Progenitor cell of endocrine pancreas (in vitro differentiated cells): ENCODE data around the gene C1QTNF1. TPM values are rescaled to one million over a fixed set of nuclear protein-coding genes. Genes with fewer than 3 reads are reported as not detected.

Experiments used
- DNase-seq: peaks from one replicate; pipeline ENCODE4 v3.0.0; 2021; ENCODE audit warnings: low spot score; ENCODE audit not compliant: unreplicated experiment
- H3K27ac Mint-ChIP-seq: 2 replicates; pipeline ENCODE4 v1.8.0; 2021; ENCODE audit warnings: mild to moderate bottlenecking, moderate library complexity, mixed read lengths
- H3K27me3 Mint-ChIP-seq: 2 replicates; pipeline ENCODE4 v1.8.0; 2021; ENCODE audit warnings: mixed read lengths
- H3K36me3 Mint-ChIP-seq: 2 replicates; pipeline ENCODE4 v1.8.0; 2022; ENCODE audit warnings: mixed read lengths; ENCODE audit not compliant: insufficient read depth
- H3K4me1 Mint-ChIP-seq: 2 replicates; pipeline ENCODE4 v1.8.0; 2021; ENCODE audit warnings: low read depth, mixed read lengths
- H3K4me3 Mint-ChIP-seq: 2 replicates; pipeline ENCODE4 v1.8.0; 2021; ENCODE audit warnings: low read depth, mild to moderate bottlenecking, moderate library complexity, mixed read lengths
- H3K9me3 Mint-ChIP-seq: 2 replicates; pipeline ENCODE4 v1.8.0; 2021; ENCODE audit warnings: low read depth, mixed read lengths
- total RNA-seq: library from RNA; stranded (reverse); gene quantifications from 2 replicates; pipeline ENCODE4 v1.2.1, GENCODE V29; 2021
- TF ChIP-seq, protein P1 (sequence below): fragments of 200-600 bp; sonication (generic); IDR thresholded peaks from one replicate; pipeline ENCODE4 v1.5.0; 2021; ENCODE audit warnings: antibody characterized with exemption, mild to moderate bottlenecking; ENCODE audit not compliant: unreplicated experiment

Gene C1QTNF1
- total RNA-seq, 1 donor from 2014 or later = 0.67 TPM

GRCh38 chr17:79045842-79046196 lies 21.9 kb downstream of the C1QTNF1 start:
- Mint-ChIP-seq H3K9me3 (no peaks in the 10 kb centered on the region), H3K27me3 (peaks cover 25% of the 10 kb centered on the region), H3K4me3 (no peak overlapping the region), H3K27ac (no peak overlapping the region), H3K36me3 (no peaks in the 10 kb centered on the region), H3K4me1 (no peaks in the 10 kb centered on the region)
- DNase-seq = peak; percentile 68
- TF ChIP-seq, protein P1, sequence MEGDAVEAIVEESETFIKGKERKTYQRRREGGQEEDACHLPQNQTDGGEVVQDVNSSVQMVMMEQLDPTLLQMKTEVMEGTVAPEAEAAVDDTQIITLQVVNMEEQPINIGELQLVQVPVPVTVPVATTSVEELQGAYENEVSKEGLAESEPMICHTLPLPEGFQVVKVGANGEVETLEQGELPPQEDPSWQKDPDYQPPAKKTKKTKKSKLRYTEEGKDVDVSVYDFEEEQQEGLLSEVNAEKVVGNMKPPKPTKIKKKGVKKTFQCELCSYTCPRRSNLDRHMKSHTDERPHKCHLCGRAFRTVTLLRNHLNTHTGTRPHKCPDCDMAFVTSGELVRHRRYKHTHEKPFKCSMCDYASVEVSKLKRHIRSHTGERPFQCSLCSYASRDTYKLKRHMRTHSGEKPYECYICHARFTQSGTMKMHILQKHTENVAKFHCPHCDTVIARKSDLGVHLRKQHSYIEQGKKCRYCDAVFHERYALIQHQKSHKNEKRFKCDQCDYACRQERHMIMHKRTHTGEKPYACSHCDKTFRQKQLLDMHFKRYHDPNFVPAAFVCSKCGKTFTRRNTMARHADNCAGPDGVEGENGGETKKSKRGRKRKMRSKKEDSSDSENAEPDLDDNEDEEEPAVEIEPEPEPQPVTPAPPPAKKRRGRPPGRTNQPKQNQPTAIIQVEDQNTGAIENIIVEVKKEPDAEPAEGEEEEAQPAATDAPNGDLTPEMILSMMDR = peak; percentile 93

- Mint-ChIP-seq H3K27me3 (peaks cover 25% of the 10 kb centered on the region), H3K4me3 (no peak overlapping the region), H3K4me1 (no peaks in the 10 kb centered on the region), H3K9me3 (no peaks in the 10 kb centered on the region), H3K27ac (no peak overlapping the region), H3K36me3 (no peaks in the 10 kb centered on the region)
- DNase-seq = no peak
- TF ChIP-seq, protein P1 = no peak
These were observed 22.4 kb downstream of the C1QTNF1 start for GRCh38 chr17:79046197-79046915.

GRCh38 chr17:79046916-79047280 lies 22.9 kb downstream of the C1QTNF1 start:
- Mint-ChIP-seq H3K27me3 (peaks cover 25% of the 10 kb centered on the region), H3K4me1 (no peaks in the 10 kb centered on the region), H3K4me3 (no peak overlapping the region), H3K9me3 (no peaks in the 10 kb centered on the region), H3K36me3 (no peaks in the 10 kb centered on the region), H3K27ac (no peak overlapping the region)
- TF ChIP-seq, protein P1 = no peak
- DNase-seq = no peak

- Mint-ChIP-seq H3K27ac (no peak overlapping the region), H3K27me3 (peaks cover 25% of the 10 kb centered on the region), H3K4me3 (no peak overlapping the region), H3K9me3 (no peaks in the 10 kb centered on the region), H3K36me3 (no peaks in the 10 kb centered on the region), H3K4me1 (no peaks in the 10 kb centered on the region)
- no peak for DNase-seq
- TF ChIP-seq, protein P1 = no peak
These were observed 23.4 kb downstream of the C1QTNF1 start for GRCh38 chr17:79047291-79047920.

DNA sequence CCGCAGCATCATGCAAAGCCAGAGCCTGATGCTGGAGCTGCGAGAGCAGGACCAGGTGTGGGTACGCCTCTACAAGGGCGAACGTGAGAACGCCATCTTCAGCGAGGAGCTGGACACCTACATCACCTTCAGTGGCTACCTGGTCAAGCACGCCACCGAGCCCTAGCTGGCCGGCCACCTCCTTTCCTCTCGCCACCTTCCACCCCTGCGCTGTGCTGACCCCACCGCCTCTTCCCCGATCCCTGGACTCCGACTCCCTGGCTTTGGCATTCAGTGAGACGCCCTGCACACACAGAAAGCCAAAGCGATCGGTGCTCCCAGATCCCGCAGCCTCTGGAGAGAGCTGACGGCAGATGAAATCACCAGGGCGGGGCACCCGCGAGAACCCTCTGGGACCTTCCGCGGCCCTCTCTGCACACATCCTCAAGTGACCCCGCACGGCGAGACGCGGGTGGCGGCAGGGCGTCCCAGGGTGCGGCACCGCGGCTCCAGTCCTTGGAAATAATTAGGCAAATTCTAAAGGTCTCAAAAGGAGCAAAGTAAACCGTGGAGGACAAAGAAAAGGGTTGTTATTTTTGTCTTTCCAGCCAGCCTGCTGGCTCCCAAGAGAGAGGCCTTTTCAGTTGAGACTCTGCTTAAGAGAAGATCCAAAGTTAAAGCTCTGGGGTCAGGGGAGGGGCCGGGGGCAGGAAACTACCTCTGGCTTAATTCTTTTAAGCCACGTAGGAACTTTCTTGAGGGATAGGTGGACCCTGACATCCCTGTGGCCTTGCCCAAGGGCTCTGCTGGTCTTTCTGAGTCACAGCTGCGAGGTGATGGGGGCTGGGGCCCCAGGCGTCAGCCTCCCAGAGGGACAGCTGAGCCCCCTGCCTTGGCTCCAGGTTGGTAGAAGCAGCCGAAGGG lies 24.2 kb downstream of the C1QTNF1 start:
- H3K4me1 Mint-ChIP-seq = no peaks in the 10 kb centered on the region
- no peak for DNase-seq
- H3K36me3 Mint-ChIP-seq = no peaks in the 10 kb centered on the region
- no peak overlapping the region for H3K4me3 Mint-ChIP-seq
- H3K9me3 Mint-ChIP-seq = peaks cover 2% of the 10 kb centered on the region
- peaks cover 24% of the 10 kb centered on the region for H3K27me3 Mint-ChIP-seq
- TF ChIP-seq, protein P1 = no peak
- no peak overlapping the region for H3K27ac Mint-ChIP-seq
